Kasumi-1 (cell line): ENCODE data around the gene ELOVL5.

ENCODE experiments used
- DNase-seq, 2 experiments: peaks; one replicate each; lab custom pipeline; 2025; lab: John Stamatoyannopoulos, UW

The ELOVL5 gene

GRCh38 chr6:53240139-53240538, 108.6 kb downstream of the ELOVL5 start:
- DNase-seq: no peak

GRCh38 chr6:53239526-53239925, 109.2 kb downstream of the ELOVL5 start:
- no peak for DNase-seq

- no peak for DNase-seq
These were observed 110.4 kb downstream of the ELOVL5 start for GRCh38 chr6:53238311-53238710.

GRCh38 chr6:53236241-53236640, 112.5 kb downstream of the ELOVL5 start:
- DNase-seq: no peak

GRCh38 chr6:53235508-53235907, 113.2 kb downstream of the ELOVL5 start:
- DNase-seq: no peak

GRCh38 chr6:53233309-53233708, 115.4 kb downstream of the ELOVL5 start:
- no peak for DNase-seq

- DNase-seq: no peak
These were observed 117.8 kb downstream of the ELOVL5 start for GRCh38 chr6:53230775-53231467.

GRCh38 chr6:53227847-53228246, 120.9 kb downstream of the ELOVL5 start:
- no peak for DNase-seq

- no peak for DNase-seq
These were observed 128.1 kb downstream of the ELOVL5 start for GRCh38 chr6:53220605-53221004.
